H1 (cell line): ENCODE data around the gene NOG.

Experiments used
- BACH1 ChIP-seq: IDR thresholded peaks from 2 replicates; pipeline ENCODE4 v1.6.1; 2012; ENCODE audit warnings: low read length, improper control_type of control experiment
- CEBPB ChIP-seq: IDR thresholded peaks from 2 replicates; pipeline ENCODE4 v1.6.1; 2012; ENCODE audit warnings: low read depth, low read length
- CREB1 ChIP-seq: IDR thresholded peaks from 2 replicates; pipeline ENCODE4 v1.6.1; 2012; ENCODE audit warnings: inconsistent platforms
- EP300 ChIP-seq, 2 experiments: IDR thresholded peaks; 1 replicate in 1 of 2; 2 replicates in 1 of 2; pipeline ENCODE4 v1.6.1; 2011 to 2012; ENCODE audit warnings: low read depth in 2 of 2, low read length in 2 of 2, mild to moderate bottlenecking in 2 of 2, borderline replicate concordance in 1 of 2, inconsistent platforms in 1 of 2, moderate library complexity in 1 of 2
- EZH2 ChIP-seq: fragments of 200-600 bp; sonication (generic); IDR thresholded peaks from 2 replicates; pipeline ENCODE4 v1.7.1; 2012; ENCODE audit warnings: low read depth, mild to moderate bottlenecking, moderate library complexity, low read length, inconsistent platforms; ENCODE audit not compliant: severe bottlenecking
- KDM5A ChIP-seq: fragments of 200-600 bp; IDR thresholded peaks from 2 replicates; pipeline ENCODE4 v1.7.1; 2012; ENCODE audit warnings: mild to moderate bottlenecking, low read length, inconsistent platforms, mixed read lengths
- POLR2A ChIP-seq, 2 experiments: IDR thresholded peaks; 1 replicate in 1 of 2; 2 replicates in 1 of 2; pipeline ENCODE4 v1.6.1; 2011; ENCODE audit warnings: low read depth in 2 of 2, low read length in 2 of 2, mild to moderate bottlenecking in 2 of 2; ENCODE audit errors: control extremely low read depth in 1 of 2
- POLR2AphosphoS5 ChIP-seq: IDR thresholded peaks from 2 replicates; pipeline ENCODE4 v1.6.1; 2011; ENCODE audit warnings: low read depth, low read length
- RFX5 ChIP-seq: IDR thresholded peaks from 2 replicates; pipeline ENCODE4 v1.6.1; 2011; ENCODE audit warnings: low read depth, low read length, improper control_type of control experiment, borderline replicate concordance
- SP2 ChIP-seq: IDR thresholded peaks from 2 replicates; pipeline ENCODE4 v1.6.1; 2012; ENCODE audit warnings: mild to moderate bottlenecking, low read length, inconsistent platforms
- ZNF274 ChIP-seq: IDR thresholded peaks from 2 replicates; pipeline ENCODE4 v1.7.0; 2012; ENCODE audit warnings: low read length, borderline replicate concordance; ENCODE audit errors: extremely low read depth
- TF ChIP-seq, protein P1 (sequence below), 3 experiments: IDR thresholded peaks; 1 replicate in 2 of 3; 2 replicates in 1 of 3; pipeline versions ENCODE4 v1.5.1 to v1.6.1; 2011; ENCODE audit warnings: low read length in 3 of 3, mild to moderate bottlenecking in 3 of 3, inconsistent platforms in 2 of 3, low read depth in 1 of 3, moderate library complexity in 1 of 3; ENCODE audit not compliant: insufficient read depth in 1 of 3; ENCODE audit errors: control extremely low read depth in 1 of 3
- TF ChIP-seq, protein P2 (sequence below): IDR thresholded peaks from 2 replicates; pipeline ENCODE4 v1.6.1; 2012; ENCODE audit warnings: inconsistent platforms
- TF ChIP-seq, protein P3 (sequence below): IDR thresholded peaks from 2 replicates; pipeline ENCODE4 v1.6.1; 2011; ENCODE audit warnings: low read length, improper control_type of control experiment

DNA sequence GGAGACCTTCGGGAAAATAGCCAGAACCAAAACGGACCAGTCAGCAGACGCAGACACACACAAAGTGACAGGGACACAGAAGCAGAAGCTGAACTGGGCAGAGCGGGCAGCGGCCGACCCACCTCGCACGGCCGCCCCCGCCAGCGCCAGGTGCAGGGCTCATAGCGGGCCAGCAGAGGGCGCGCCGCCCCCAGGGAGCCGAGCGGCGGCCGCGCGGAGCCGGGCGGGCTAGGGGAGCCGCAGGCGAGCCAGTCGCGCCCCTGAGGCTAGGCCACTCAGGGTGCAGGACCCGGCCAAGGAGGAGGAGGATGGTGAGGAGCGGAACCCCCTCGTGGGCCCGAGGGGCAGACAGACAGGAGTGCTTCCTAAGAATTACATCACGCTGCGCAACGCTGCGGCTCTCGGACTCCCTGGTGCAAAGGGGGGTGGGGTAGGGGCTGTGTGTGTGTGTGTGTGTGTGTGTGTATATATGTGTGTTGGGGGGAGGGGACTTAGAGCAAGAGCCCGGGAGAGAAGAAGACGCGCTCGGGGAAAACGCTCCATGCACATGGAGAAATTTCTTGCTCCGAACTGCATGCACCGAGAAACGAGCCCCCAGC lies 913 bp upstream of the NOG start:
- TF ChIP-seq BACH1 (no peak), KDM5A (no peak), POLR2A (IDR thresholded peaks at IDR 0.05; ENCODE audit: control extremely low read depth in 1 of 2, low read depth in 2 of 2, low read length in 2 of 2) (no peak), CEBPB (no peak), CREB1 (no peak), POLR2AphosphoS5 (no peak), RFX5 (no peak), ZNF274 (no peak), EP300 (IDR thresholded peaks at IDR 0.05; ENCODE audit: borderline replicate concordance in 1 of 2, low read depth in 2 of 2, low read length in 2 of 2) (0 out of 3 replicates have a peak, but pooled peaks of 1 of the 2 experiments have one; percentile 20), EZH2 (no peak), SP2 (no peak)
- TF ChIP-seq, protein P1, sequence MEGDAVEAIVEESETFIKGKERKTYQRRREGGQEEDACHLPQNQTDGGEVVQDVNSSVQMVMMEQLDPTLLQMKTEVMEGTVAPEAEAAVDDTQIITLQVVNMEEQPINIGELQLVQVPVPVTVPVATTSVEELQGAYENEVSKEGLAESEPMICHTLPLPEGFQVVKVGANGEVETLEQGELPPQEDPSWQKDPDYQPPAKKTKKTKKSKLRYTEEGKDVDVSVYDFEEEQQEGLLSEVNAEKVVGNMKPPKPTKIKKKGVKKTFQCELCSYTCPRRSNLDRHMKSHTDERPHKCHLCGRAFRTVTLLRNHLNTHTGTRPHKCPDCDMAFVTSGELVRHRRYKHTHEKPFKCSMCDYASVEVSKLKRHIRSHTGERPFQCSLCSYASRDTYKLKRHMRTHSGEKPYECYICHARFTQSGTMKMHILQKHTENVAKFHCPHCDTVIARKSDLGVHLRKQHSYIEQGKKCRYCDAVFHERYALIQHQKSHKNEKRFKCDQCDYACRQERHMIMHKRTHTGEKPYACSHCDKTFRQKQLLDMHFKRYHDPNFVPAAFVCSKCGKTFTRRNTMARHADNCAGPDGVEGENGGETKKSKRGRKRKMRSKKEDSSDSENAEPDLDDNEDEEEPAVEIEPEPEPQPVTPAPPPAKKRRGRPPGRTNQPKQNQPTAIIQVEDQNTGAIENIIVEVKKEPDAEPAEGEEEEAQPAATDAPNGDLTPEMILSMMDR (IDR thresholded peaks at IDR 0.05; ENCODE audit: control extremely low read depth in 1 of 3, insufficient read depth in 1 of 3, low read depth in 1 of 3, low read length in 3 of 3) = peak; percentile 86 to 96 (median 87)
- TF ChIP-seq, protein P2, sequence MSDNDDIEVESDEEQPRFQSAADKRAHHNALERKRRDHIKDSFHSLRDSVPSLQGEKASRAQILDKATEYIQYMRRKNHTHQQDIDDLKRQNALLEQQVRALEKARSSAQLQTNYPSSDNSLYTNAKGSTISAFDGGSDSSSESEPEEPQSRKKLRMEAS = no peak
- TF ChIP-seq, protein P3, sequence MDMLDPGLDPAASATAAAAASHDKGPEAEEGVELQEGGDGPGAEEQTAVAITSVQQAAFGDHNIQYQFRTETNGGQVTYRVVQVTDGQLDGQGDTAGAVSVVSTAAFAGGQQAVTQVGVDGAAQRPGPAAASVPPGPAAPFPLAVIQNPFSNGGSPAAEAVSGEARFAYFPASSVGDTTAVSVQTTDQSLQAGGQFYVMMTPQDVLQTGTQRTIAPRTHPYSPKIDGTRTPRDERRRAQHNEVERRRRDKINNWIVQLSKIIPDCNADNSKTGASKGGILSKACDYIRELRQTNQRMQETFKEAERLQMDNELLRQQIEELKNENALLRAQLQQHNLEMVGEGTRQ = no peak
